Stimulated activated CD4-positive, alpha-beta T cell treated with anti-CD3 and anti-CD28 coated beads, Interleukin-1b, Interleukin-23, amount 100 ng/mL, for 4 hours (primary cell): ENCODE data around the gene MARCHF11.

Source experiments
- DNase-seq, 2 donors: peaks; one replicate each; pipeline ENCODE4 v3.0.0-alpha.2; 2020; ENCODE audit warnings: low read depth in 2 of 2

The MARCHF11 gene

DNA sequence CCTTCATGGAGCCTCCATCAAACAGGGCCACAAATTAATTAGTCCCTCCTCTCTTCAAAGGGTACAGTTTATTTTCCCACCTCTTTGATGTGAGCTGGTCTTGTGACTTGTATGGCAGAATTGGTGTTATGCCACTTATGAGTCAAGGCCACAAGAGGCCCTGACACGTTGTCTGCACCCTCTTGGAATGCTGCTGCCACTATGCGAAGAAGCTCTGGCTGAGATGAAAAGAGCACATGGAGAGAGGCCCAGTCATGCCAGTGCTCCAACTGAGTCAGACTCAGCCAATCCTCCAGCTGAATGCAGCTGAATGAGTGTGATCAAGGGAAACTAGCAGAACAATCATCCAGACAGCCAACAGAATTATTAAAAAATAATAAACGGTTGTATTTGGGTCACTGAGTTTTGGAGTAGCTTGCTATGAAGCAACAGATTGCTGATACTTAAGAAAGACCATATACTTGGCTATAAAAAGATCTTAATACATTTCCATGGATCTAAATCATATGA is 128.3 kb downstream of the MARCHF11 start:
- DNase-seq = no peak

DNA sequence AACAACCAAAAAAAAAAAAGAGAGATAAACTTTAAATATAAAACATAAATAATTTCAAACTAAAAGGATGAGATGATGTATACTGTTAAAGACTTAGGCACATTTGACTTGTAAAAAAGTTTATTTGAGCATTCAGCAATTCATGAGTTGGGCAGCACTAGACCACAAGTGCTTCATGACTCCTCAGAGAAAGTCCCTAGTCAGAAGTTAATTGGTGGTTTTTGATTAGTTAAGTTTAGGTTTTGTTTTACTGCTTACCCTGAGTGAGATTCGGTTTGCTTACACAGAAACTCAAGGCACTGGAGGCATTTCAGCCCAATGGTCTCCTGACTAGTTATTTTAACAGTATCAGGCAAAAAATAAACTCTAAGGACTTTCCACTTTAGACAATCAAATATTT is 129.2 kb downstream of the MARCHF11 start:
- DNase-seq = no peak

DNA sequence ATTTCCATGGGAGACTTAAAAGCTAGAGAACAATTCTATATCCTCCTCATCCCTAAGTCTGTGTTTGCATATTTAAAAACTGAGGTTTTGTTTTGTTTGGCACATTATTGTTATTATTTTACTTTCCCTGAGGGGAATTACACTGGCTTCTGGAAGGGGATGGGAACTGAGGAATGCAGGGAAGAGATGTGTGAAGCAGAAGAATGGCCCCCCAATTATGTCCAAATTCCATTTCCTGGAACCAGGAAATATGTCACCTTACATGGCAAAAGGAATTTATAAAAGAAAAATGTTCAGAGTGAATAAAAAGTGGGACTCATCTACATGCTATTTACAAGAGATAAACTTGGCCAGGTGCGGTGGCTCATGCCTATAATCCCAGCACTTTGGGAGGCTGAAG is 129.8 kb downstream of the MARCHF11 start:
- DNase-seq = no peak

DNA sequence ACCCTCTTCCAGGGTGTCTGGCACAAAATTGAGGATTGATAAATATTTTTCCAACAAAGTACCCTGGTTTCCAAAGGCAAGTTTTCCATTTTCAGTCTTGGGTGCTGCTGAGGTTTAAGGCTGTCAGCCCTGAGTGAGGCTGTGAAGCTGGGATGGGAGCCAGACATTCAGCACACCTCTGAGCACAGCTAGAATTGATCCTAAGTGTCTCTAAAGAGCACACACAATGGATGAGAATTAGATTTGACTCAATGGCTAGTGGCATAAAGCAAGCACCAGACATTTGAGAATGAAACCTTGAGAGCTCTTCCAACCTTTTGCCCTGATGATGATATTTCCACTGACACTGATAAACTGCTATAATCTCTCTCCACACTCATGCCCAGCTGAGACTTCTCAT is 131.5 kb downstream of the MARCHF11 start:
- no peak for DNase-seq

DNA sequence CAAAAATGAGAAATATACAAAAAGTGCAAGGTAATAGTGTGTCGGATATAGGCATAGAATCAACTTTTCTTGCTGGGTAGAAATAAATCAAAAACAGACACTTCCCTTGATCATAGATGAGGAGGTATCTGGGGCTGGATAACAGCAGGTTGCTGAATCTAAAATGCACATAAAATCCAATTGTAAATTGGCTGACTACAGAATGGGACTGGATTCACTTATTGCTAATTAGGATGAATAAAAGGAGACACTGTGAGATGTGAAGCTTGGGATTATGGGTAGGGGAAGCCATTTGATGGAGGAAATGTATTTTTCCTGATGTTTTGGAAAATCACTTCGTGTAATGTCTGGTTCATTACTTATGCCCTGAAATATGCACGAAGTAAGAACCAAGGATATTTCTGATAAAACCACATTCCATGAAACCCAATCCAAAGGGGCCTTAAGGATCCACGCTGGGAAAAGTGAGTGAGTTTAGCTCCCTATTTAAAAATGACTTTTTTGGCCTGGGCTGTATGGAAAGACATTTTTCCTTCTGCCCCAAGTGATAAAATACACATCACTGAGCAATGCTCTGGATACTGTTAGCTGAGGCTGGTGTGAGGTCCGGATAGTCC is 136.1 kb downstream of the MARCHF11 start:
- no peak for DNase-seq

DNA sequence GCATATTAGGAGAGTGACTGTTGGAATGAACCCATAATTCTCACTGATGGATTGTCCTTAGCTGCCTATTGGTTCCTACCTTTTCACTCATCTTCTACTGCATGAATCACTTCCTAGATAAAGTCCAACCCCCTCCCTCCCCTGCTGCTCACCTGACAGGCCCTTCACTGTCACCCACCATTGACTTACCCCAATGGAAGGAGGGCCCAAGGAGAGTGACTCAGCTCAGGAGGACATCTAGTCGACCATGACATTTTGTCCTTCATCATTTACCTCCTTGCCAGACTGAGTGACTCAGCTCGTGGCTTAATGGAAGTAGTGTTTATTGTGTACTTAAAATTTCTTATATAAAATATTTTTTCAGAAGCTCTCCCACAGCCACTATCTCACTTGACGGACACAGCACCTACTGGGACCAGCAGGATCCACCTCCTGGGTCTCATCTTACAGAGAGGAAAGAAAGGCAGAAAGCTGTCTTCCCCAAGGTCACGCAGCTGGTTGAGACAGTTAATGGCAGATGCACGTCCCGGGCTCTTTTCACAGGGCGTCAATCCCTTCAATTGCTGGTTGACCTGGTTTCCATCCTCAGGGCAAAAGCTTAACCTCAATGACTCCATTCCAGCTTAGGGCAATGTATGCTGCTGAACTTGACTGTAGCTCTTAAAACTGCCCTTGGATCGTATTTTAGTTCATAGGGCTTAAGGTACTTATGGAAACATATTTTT is 142.3 kb downstream of the MARCHF11 start:
- no peak for DNase-seq

DNA sequence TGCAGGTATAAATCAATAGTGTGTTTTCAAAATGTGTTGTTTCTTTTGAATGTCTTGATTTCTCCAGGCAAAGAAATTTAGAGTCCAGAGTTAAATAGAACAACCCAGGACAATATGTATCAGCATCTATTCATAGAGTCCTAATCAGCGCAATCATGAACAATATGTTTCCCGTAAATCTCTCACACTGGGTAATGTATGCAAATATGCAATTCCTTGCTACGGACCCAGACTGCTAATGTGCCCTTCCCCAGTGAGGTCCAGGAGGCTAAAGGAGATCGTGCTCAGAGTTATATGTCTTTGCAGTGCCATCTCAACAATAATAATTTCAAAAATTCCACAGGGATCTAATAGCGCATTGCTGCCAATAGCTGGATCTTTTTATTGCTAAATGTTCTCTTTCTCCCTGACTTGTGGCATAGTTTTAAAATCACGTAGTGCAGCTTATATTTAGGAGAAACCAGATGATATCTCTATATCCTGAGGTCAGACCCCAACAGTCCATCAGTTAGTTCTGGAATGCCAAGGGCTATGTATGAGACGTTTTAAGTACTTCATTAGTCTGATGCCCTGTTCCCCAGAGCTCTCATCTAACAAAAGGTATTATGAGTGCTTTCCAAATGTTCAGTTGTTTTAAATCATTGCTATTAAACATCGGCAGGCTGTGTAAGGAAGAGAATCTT is 145.1 kb downstream of the MARCHF11 start:
- no peak for DNase-seq

DNA sequence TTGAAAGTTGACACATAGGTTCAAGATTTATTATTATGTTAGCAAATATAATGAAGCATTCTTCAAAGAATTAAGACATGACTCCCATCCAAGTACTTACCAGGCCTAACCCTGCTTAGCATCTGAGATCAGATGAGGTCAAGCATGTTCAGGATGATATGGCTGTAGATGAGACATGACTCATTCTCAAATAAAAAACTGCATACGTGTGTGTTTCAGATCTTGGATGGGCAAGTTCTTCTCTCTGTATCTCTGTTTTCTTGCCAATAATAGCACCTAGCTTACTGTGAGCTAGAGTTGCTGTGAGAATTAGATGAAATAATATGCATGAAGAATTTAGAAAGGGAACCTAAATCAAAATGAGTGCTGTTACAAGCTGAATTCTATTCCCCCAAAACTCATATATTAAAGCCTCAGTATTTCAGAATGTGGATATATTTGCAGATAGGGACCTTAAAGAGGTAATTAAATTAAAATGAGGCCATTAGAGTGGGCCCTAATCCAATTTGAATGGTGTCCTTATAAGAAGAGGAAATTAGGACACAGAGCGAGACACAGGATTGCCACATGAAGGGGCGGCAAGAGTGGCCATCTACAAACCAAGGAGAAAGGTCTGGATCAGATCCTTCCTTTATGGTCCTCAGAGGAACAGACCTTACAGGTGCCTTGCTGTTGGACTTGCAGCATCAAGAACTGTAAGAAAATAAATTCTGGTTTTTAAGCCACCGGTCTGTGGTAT is 146.2 kb downstream of the MARCHF11 start:
- no peak for DNase-seq

DNA sequence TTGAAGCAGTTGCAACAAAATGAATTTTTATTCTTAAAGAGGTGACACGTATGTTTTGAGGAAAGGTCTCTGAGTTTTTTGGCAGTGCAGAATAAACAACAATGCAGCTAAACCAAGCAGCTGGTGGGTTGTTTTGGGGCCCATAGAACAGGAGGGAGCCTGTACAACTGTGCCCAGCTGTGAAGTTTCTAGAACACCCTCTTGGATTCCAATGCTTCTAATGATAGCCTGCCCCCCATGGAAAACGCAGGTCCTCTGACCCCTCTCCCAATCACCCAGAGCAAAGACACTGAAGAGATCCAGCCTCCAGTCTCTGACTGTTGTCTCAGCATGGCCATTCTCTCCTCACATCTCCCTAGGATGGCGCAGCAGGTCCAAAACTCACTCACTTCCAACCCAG is 150.9 kb downstream of the MARCHF11 start:
- no peak for DNase-seq

DNA sequence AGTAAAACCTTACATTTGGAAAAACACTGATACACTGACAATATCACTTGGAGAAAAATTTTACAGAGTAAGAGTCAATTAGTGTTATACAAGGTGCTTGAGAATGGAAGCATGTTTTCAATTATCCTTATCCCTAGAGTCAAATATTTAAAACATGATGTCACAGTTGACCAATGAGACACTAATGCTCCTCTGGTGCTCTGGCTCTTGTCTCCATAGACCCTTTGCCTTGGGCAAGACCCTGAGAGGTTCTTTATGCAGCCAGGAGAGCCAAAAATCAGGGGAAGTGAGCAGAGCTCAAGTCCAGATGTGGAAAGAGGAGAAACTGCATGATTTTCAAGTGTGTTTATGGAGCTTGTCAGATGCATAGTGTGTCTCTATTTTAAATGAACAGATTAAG is 153.9 kb downstream of the MARCHF11 start:
- DNase-seq = no peak

DNA sequence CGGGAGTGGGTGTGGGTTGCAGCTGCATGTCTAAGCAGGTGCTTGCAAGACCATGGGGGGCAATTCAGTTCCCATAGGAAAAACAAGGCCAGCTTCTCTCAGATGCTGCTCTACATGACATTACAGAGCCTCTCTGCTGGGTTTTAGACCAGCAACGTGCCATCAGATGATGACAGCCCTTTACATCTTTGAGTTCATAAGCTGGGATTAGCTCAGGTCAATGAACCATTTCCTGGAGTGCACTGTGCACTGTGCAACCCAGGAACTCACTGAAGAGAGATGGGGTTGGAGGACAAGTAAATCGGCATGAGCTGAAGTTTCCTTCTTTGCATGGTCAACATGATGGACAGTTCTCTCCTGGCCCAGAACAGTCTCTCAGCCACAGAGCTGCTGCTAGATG is 160.6 kb downstream of the MARCHF11 start:
- no peak for DNase-seq

DNA sequence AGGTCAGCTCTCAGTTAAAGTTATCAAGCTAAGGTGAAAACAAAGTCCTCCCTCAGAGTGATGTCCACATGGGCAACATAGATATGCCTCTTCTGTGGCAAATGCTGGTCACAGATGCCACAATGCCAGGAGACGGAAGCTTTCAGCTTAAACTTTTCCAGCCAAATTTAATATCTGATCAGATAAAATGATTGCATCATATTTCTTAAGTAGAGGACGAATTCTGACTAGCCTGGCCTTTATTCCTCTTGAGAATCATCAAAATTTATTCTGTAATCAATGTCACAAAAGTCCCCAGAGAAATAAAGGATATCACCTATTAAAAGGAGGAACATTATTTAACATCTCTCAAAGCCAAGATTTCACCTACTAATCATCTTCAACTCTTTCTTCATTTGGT is 161.9 kb downstream of the MARCHF11 start:
- no peak for DNase-seq
